HL-60/S4 treated with phorbol 12-myristate 13-acetate at 8.2 ng/mL for 4 days and 3 days (cell line): ENCODE measurements around the gene ADNP2.

Experiments
- in situ Hi-C: fragments of 300-500 bp; cut with MboI; formaldehyde crosslinking; loops from 2 replicates; pipeline ENCODE4 v1.15.0; 2022; ENCODE audit warnings: low sequenced_read_pairs

ADNP2 gene, protein sequence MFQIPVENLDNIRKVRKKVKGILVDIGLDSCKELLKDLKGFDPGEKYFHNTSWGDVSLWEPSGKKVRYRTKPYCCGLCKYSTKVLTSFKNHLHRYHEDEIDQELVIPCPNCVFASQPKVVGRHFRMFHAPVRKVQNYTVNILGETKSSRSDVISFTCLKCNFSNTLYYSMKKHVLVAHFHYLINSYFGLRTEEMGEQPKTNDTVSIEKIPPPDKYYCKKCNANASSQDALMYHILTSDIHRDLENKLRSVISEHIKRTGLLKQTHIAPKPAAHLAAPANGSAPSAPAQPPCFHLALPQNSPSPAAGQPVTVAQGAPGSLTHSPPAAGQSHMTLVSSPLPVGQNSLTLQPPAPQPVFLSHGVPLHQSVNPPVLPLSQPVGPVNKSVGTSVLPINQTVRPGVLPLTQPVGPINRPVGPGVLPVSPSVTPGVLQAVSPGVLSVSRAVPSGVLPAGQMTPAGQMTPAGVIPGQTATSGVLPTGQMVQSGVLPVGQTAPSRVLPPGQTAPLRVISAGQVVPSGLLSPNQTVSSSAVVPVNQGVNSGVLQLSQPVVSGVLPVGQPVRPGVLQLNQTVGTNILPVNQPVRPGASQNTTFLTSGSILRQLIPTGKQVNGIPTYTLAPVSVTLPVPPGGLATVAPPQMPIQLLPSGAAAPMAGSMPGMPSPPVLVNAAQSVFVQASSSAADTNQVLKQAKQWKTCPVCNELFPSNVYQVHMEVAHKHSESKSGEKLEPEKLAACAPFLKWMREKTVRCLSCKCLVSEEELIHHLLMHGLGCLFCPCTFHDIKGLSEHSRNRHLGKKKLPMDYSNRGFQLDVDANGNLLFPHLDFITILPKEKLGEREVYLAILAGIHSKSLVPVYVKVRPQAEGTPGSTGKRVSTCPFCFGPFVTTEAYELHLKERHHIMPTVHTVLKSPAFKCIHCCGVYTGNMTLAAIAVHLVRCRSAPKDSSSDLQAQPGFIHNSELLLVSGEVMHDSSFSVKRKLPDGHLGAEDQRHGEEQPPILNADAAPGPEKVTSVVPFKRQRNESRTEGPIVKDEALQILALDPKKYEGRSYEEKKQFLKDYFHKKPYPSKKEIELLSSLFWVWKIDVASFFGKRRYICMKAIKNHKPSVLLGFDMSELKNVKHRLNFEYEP

DNA sequence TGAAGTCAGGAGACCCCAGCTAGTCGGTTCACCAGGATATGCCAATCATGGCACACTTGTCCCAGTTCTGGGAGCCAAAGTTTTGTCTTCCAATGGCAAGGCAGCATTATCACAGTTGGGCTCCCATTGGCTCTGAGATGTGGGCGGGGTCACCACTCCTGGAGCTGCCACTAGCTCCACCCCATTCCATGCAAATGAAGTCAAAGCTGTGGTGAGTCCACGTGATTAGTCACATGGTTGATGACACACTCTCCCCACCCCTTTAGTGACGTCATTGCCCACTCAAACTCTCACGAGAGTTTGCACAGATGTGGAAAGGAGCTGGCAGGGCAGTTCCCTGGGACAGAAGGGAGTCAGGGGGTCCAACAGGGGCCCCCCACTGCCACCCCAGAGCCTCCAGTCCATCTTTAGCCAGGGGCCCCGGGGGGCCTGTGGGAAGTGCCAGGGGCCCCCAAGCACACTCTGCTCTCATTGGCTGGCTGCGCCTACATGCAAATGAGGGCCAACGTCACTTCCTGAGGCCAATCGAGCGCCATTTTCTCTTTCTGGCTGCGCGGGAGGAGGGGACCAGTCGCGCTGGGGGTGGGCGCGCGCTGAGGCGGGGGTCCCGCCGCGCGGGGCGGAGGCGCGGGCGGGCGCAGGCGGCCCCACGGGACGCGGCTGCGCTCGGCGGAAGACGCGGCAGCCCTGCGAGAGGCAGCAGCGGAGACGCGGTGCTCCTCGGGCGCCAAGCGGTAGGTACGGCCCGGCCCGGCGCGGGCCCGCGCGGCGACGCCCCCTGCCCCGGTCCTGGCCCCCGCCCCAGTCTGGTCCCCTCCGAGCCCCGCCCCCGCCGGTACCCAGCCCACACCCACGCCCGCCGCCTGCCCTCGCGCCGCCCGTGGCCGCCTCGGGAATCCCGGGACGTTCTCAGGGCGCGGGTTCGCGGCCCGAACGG is at the start of gene ADNP2:
Gene ADNP2 (plus strand): TSS at position 524 of the 937 bp plus-strand sequence. CDS start 8,281 bp downstream, outside the sequence.
- in situ Hi-C loops, result no loop called here

DNA sequence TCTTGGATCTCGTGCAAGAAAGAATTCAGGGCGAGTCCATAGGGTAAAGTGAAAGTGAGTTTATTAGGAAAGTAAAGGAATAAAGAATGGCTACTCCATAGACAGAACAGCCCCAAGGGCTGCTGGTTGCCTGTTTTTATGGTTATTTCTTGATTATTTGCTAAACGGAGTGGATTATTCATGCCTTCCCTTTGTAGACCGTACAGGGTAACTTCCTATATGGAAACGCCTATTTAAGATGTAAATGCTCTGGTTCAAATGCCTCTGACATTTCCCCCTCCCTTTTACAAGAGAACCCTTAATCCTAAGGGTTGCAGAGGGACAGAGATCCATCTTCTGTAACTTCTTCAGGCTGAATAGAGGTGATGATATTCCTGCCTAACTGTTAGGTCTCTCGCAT is 49.1 kb upstream of the ADNP2 start:
- in situ Hi-C loops, result no loop called here

DNA sequence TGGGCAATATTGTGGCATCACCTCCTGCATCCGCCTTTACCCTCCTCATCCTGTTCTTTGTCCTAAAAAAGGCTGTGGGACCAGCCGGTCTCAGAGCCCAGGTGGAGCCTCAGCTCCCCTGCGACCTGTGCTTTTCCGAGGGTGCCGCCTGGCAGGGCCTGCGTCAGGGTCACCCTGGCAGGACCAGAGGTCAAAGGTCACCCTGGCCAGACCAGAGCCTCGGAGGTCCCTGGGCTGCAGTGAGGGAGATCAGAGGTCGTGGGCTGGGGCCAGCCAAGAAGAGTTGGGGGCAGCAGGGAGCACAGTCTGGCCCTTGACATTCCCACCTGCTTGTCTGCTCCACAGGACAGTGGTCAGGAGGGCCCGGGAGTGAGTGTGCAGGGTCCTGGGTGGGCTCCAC is 43.4 kb upstream of the ADNP2 start:
- in situ Hi-C loops, result no loop called here

DNA sequence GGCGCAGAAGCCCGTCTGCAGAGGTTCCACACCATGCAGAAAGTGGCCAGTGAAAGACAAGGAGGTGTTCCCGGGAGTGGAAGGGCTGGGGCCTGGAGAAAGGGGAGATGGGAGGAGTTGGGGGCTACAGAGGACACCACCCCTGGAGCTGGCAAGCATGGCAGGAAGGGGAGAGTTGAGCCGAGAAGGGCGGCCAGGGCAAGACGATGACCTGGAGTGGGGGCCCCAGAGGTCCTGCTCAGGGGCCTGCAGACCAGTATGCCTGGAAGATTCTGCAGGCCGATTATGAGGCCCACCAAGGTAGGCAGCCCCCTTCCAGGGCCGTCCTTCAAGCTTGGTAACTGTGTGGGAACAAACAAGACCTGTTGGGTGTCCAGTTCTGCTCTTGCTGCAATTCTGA is 41.7 kb upstream of the ADNP2 start:
- in situ Hi-C loops, result no loop called here

DNA sequence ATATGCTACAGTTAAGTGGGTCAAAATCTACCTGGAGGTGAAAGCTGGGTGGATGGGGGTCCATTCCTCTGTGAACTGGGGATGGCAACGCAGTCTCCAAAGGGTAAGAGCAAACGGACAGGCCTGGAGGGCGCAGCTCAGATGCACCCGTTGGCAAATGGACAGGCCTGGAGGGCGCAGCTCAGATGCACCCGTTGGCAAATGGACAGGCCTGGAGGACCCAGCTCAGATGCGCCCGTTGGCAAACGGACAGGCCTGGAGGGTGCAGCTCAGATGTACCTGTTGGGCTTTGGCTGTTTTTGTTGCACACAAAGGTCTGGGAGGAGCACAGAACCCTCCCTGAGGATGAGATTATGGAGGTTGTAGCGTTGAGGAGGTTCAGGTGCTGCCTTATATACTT is 41.2 kb upstream of the ADNP2 start:
- in situ Hi-C loops, result no loop called here

DNA sequence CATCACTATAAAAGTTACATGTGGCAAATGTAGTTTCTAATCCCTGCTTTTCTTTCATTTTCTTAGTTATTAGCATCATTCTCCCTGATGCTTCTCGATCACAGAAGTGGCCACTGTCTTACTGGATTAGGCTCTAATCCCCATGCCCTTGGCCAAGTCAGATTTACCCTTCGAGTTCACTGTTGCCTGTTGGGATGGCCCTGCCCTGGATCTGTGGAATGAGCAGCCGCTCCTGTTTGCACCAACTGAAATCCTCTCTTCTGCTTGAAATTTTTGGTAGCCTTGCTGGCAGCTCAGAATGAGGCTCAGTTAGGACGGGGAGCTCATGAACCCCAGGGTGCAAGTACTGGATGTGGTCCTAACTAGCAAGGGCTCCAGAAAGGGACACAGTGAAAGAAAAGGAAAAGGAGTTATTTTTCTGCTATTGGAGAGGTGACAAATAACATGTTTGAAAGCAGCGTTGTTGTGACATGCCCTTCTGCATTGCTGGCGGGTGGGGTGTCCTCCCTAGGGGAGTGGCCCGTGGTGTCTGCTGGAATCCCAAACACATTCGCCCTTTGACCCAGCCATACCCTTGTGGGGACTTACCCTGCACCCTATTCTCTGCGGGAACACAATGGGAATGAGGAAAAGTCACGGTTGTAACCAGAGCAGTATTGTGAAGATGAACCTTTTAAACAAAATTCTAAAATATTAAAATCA is 40.3 kb upstream of the ADNP2 start:
- in situ Hi-C loops, result no loop called here

DNA sequence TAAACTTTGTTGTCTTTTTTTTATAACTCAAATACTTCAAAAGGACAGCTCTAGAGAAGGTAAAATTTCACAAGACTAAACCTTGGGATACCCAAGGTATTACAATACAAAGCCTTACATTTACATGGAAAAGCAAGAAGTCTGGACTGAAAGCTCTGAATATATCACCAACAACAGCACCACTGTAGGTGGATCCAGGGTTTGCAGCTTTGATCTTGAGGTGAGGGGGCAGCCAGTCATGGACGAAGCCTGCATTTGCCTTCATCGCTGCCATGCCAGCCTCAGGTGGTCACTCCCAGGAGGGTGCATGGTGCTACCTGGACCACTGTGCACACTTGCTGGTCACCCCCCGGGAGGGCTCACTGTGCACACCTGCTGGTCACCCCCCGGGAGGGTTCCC is 38.2 kb upstream of the ADNP2 start:
- in situ Hi-C loops, result no loop called here

DNA sequence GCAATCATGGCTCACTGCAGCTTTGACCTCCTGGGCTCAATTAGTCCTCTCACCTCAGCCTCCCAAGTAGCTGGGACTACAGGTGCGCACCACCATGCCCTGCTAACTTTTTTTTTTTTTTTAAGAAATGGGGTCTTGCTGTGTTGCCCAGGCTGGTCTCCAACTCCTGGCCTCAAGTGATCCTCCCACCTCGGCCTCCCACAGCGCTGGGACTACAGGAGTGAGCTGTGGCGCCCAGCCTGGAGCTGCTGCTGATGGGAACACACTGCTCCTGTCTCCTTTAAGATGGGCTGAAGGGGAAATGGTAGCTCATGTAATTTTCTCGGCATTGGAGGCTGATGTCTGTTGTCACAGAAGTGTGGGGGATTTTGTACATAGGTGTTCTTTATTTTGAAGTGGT is 34.9 kb upstream of the ADNP2 start:
- in situ Hi-C loops, result no loop called here

DNA sequence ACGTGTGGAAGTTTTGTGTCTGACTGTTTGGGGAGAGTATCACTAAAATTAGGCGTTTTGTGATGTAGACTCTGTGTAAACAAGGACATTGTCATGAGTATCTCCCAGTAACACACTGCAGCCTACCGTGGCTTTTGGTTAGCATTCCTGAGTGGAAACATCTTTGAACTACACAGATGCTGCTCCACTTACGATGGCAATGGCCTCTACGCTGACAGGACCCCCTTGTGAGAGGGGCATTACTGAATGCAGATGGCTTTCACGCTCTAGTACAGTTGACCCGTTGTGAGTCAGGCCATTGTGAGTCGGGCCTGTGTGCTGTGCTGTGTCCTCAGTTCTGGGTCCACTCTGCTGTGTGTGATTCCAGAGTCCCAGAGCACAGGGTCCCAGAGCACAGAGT is 34.4 kb upstream of the ADNP2 start:
- in situ Hi-C loops, result no loop called here

DNA sequence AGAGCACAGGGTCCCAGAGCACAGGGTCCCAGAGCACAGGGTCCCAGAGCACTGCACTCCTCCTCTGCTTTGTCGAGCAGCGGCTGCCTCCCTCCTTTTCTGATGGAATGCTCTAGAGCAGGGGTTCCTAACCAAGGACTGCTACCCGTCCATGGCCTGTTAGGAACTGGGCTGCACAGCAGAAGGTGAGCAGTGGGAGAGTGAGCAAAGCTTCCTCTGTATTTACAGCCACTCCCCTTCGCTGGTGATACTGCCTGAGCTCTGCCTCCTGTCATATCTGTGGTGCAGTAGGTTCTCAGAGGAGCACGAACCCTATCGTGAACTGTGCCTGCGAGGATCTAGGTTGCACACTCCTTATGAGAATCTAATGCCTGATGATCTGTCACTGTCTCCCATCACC is 33.1 kb upstream of the ADNP2 start:
- in situ Hi-C loops, result no loop called here

DNA sequence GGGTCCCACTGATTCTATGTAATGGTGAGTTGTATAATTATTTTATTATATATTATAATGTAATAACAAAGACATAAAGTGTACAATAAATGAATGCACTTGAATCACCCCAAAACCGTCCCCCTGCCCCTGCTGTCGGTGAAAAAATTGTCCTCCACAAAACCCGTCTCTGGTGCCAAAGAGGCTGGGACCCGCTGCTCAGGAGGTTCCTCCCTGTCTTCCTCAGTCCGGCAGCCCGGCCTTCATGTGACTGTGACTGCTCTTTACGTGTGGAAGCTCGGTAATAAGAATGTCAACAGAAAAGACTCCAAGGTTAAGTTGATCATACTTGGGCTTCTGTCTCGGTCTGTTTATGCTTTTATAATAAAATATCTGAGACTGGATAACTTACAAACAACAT is 32.7 kb upstream of the ADNP2 start:
- in situ Hi-C loops, result no loop called here

DNA sequence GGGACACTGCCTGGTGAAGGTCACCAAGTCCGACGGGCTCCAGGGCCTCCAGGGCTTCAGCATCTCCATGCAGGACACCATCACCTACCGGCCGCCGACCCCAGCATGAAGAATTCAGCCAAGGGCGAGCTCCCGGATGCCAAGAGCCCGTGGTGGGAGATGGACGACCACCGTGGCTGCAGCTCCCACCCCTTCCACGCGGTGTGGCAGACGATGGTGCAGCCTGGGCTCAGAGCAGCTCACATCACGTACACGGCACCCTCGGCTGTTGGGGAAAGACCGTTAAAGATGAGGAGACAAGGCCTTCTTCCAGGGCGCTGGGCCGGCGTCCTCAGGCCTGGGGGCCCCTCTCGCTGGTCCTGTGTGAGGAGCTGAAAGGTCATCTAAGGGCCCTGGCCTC is 31.2 kb upstream of the ADNP2 start:
- in situ Hi-C loops, result no loop called here

DNA sequence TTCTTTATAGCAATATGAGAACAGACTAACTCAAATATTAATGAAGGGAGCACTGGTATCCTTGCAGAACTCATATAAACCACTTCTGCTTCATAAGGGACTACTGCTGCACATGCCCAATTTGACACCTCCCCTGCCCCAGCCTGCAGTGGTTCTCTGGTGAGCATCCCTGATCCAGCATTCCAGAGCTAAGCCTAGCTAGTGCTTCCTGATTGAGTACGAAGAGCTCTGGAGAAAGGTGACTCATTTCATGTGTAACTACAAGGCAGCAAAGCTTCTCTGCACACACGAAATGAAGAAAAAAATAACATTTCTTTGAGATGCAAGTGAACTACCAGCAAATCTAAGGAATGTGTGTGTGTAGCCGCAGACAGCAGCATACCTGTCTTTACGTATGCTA is 22.8 kb upstream of the ADNP2 start:
- in situ Hi-C loops, result no loop called here

DNA sequence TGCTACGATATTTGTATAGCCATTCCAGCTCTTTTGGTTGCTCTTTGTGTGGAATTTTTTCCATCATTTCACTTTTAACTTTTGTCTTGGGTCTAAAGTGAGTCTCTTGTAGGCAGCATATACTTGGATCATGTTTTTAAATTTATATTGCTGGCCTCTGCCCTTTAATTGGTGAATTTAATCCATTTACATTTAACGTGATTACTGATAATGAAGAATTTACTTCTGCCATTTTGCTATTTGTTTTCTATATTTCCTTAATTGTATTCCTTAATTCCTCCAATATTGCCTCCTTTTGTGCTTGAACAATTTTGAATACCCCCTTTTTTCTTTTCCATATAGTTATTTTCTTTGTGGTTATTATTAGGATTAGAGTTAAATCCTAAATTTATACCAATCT is 21.0 kb upstream of the ADNP2 start:
- in situ Hi-C loops, result no loop called here

DNA sequence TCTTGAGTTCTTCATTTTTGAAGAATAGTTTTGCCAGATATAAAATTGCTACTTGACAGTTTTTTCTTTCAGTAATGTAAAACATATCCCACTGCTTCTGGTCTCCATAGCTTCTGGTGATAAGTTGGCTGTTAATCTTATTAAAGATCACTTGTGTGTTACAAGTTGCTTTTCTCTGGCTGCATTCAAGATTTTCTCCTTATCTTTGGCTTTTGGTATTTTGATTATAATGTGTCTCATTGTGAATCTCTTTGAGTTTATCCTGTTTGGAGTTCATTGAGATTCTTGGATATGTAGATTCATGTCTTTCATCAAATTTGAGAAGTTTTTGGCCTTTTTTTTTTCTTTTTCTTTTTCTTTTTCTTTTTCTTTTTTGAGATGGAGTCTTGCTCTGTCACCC is 20.2 kb upstream of the ADNP2 start:
- in situ Hi-C loops, result no loop called here

DNA sequence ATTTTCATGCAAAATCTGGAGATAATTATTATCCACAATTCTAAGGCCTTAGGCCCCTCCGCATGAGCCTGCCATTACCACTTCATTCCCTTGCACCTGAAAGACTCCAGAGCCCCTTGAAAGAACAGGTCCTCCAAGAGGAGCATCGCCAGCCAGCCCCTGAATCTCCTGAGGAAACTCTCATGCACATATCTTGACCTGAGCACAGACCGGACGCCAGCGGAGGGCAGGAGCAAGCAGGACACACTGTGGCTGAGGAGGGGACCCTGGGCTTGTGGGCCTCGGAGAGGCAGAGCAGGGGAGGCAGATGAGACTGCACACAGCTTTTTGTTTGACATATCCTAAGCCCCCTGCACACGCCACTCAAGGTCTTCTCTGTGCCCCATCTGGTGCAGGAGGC is 13.6 kb upstream of the ADNP2 start:
- in situ Hi-C loops, result no loop called here

DNA sequence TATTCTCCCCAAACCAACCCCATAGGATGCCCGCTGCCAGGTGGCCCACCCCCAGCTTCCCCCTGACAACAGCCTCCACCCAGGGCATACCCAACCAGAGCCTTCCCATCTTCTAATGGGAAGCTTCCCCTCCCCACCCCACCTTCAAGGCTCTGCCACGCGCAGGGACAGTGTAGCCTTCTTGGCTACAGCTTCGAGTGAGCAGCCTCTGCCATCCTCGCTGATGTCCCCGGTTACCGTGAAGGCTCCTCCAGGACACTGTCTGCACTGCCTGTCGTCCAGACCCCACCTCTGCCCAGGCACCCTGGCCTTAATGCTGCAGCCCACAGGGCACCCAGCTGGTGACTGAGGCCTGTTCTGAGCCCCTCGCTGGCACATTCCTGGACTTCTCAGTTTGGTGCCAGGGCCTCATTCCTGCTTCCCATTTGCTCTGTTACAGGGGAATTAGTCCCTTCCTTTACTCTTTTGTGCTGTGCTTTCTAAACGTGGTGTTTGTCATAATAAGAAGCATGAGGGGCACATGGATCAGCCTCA is 13.0 kb upstream of the ADNP2 start:
- in situ Hi-C loops, result no loop called here

DNA sequence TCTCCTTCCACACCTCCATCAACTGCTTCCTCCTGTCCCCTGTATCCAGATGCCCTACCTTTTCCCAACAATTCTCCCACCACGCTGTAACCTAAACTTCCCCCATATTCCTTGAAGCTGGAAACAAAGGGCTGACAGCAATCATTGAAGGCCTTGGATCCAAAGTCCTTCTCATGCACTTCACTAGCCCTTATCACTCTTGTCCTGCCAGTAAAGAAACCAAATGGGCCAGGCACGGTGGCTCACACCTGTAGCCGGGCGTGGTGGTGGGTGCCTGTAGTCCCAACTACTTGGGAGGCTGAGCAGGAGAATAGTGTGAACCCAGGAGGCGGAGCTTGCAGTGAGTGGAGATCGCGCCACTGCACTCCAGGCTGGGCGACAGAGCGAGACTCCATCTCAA is 11.9 kb upstream of the ADNP2 start:
- in situ Hi-C loops, result no loop called here

DNA sequence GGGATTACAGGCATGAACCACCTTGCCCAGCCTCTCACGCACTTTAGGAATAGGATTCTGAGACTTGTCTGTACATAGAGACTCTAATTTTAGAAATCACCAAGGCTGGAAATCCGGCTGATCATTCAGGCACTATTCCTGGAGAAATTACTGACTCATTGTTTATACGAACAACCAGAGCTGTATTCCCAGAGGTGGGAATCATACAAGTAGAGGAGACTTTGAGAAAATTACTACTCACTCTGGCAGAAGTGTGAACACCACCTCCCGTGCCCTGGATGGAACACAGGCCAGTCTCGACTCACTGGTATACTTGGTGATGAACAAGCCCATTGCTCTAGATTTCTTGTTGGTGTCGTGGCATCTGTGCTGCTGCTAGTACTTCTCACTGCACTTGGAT is 5.8 kb upstream of the ADNP2 start:
- in situ Hi-C loops, result no loop called here

DNA sequence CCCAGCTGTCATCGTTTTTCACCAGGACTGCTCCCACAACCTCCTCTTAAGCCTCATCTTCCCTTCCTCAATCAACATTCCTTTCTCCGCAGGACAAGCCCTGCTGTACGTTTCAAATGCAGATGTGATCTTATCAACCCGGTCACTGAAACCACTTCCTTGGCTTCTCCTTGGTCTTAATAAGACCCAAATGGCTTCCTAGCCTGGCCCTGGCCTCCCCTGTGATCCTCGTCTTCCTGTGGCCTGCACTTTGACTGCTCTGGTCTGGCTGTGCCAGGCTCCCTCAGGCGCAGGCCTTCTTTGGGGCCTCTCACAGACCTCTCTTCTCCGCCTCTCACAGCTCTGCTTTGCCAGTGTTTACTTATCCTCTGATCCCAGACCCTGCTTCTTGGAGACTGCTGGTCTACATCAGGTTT is 4.7 kb upstream of the ADNP2 start:
- in situ Hi-C loops, result no loop called here
